T-helper 17 cell (primary cell): ENCODE results near the gene BECN2. TPM values are rescaled to one million over a fixed set of nuclear protein-coding genes. Genes with fewer than 3 reads are reported as not detected.
"Not testable (repeated sequence)": the region's sequence is repeated elsewhere in the genome, so short reads cannot be mapped to it uniquely, and the experiment has no call there.

Experiments
- ATAC-seq: fragments of 150-1000 bp; cut with Tn5 transposase; 2 replicates; pipeline ENCODE4 v1.10.0; 2021; ENCODE audit warnings: mild to moderate bottlenecking, moderate library complexity
- DNase-seq, 3 donors: peaks; one replicate each; pipeline versions ENCODE4 v3.0.0 to v3.0.0-alpha.2; 2020 to 2021
- H3K9me3 ChIP-seq: one replicate; pipeline ENCODE4 v1.7.0; 2013; ENCODE audit warnings: low read length, mild to moderate bottlenecking; ENCODE audit not compliant: control insufficient read depth, poor library complexity, severe bottlenecking
- H3K27ac Mint-ChIP-seq: one replicate; pipeline ENCODE4 v1.8.0; 2022; ENCODE audit warnings: mild to moderate bottlenecking, moderate library complexity, mixed read lengths
- H3K27me3 Mint-ChIP-seq: one replicate; pipeline ENCODE4 v1.8.0; 2022; ENCODE audit warnings: mixed read lengths
- H3K36me3 Mint-ChIP-seq: one replicate; pipeline ENCODE4 v1.8.0; 2022; ENCODE audit warnings: low read depth, mixed read lengths
- H3K4me1 Mint-ChIP-seq: one replicate; pipeline ENCODE4 v1.8.0; 2022; ENCODE audit warnings: mild to moderate bottlenecking, mixed read lengths
- H3K4me3 Mint-ChIP-seq: one replicate; pipeline ENCODE4 v1.8.0; 2022; ENCODE audit warnings: mild to moderate bottlenecking, moderate library complexity, mixed read lengths
- total RNA-seq, 4 donors: library from RNA in 2 of 4; stranded (reverse) in 2 of 4; gene quantifications; one replicate each; pipeline ENCODE4 v1.2.3 and lab custom pipeline; 2022 to 2026

BECN2 gene
- total RNA-seq, 2 donors from 2014 or later, result not detected

- Mint-ChIP-seq H3K36me3 (no peaks in the 10 kb centered on the region), H3K4me3 (no peak overlapping the region), H3K27me3 (peaks cover 6% of the 10 kb centered on the region), H3K4me1 (no peaks in the 10 kb centered on the region), H3K27ac (no peak overlapping the region)
- no peaks in the 10 kb centered on the region for H3K9me3 ChIP-seq
- no peak for ATAC-seq
- DNase-seq, result no peak
Observed at GRCh38 chr1:241947354-241947753, 10.2 kb upstream of the BECN2 start.

GRCh38 chr1:241950390-241950789 lies 7.2 kb upstream of the BECN2 start:
- H3K27ac Mint-ChIP-seq, result no peak overlapping the region
- H3K27me3 Mint-ChIP-seq, result peaks cover 6% of the 10 kb centered on the region
- no peaks in the 10 kb centered on the region for H3K4me1 Mint-ChIP-seq
- no peak for ATAC-seq
- H3K36me3 Mint-ChIP-seq, result no peaks in the 10 kb centered on the region
- H3K9me3 ChIP-seq, result no peaks in the 10 kb centered on the region
- H3K4me3 Mint-ChIP-seq, result no peak overlapping the region
- no peak for DNase-seq

GRCh38 chr1:241962153-241962552 lies 4.6 kb downstream of the BECN2 start:
- Mint-ChIP-seq H3K27me3 (no peaks in the 10 kb centered on the region), H3K4me1 (no peaks in the 10 kb centered on the region), H3K27ac (no peak overlapping the region), H3K4me3 (no peak overlapping the region), H3K36me3 (no peaks in the 10 kb centered on the region)
- no peaks in the 10 kb centered on the region for H3K9me3 ChIP-seq
- DNase-seq (no peak), ATAC-seq (no peak)

GRCh38 chr1:241963722-241964121 lies 6.2 kb downstream of the BECN2 start:
- H3K27me3 Mint-ChIP-seq, result no peaks in the 10 kb centered on the region
- no peaks in the 10 kb centered on the region for H3K4me1 Mint-ChIP-seq
- ATAC-seq, result no peak
- H3K27ac Mint-ChIP-seq, result no peak overlapping the region
- DNase-seq, result no peak
- H3K36me3 Mint-ChIP-seq, result no peaks in the 10 kb centered on the region
- no peaks in the 10 kb centered on the region for H3K9me3 ChIP-seq
- H3K4me3 Mint-ChIP-seq, result no peak overlapping the region

- H3K4me3 Mint-ChIP-seq, result no peak overlapping the region
- DNase-seq (no peak), ATAC-seq (no peak)
- no peaks in the 10 kb centered on the region for H3K27me3 Mint-ChIP-seq
- H3K4me1 Mint-ChIP-seq, result no peaks in the 10 kb centered on the region
- no peak overlapping the region for H3K27ac Mint-ChIP-seq
- no peaks in the 10 kb centered on the region for H3K9me3 ChIP-seq
- no peaks in the 10 kb centered on the region for H3K36me3 Mint-ChIP-seq
Observed at GRCh38 chr1:241964550-241965282, 7.1 kb downstream of the BECN2 start.

GRCh38 chr1:241968611-241969010 lies 11.0 kb downstream of the BECN2 start:
- no peak overlapping the region for H3K4me3 Mint-ChIP-seq
- no peaks in the 10 kb centered on the region for H3K9me3 ChIP-seq
- no peaks in the 10 kb centered on the region for H3K36me3 Mint-ChIP-seq
- peaks cover 7% of the 10 kb centered on the region for H3K27me3 Mint-ChIP-seq
- no peak overlapping the region for H3K27ac Mint-ChIP-seq
- DNase-seq (no peak), ATAC-seq (no peak)
- H3K4me1 Mint-ChIP-seq, result no peaks in the 10 kb centered on the region

GRCh38 chr1:241972703-241973369 lies 15.3 kb downstream of the BECN2 start:
- DNase-seq (no peak), ATAC-seq (no peak)
- Mint-ChIP-seq H3K27me3 (peaks cover 14% of the 10 kb centered on the region), H3K4me1 (no peaks in the 10 kb centered on the region), H3K4me3 (no peak overlapping the region), H3K27ac (no peak overlapping the region), H3K36me3 (no peaks in the 10 kb centered on the region)
- H3K9me3 ChIP-seq, result no peaks in the 10 kb centered on the region

- no peak for DNase-seq
- H3K27me3 Mint-ChIP-seq, result peaks cover 18% of the 10 kb centered on the region
- H3K4me1 Mint-ChIP-seq, result no peaks in the 10 kb centered on the region
- H3K27ac Mint-ChIP-seq, result no peak overlapping the region
- H3K36me3 Mint-ChIP-seq, result no peaks in the 10 kb centered on the region
- no peaks in the 10 kb centered on the region for H3K9me3 ChIP-seq
- ATAC-seq, result no peak
- no peak overlapping the region for H3K4me3 Mint-ChIP-seq
Observed at GRCh38 chr1:241976229-241976628, 18.7 kb downstream of the BECN2 start.

- no peak for DNase-seq
- H3K36me3 Mint-ChIP-seq, result no peaks in the 10 kb centered on the region
- no peaks in the 10 kb centered on the region for H3K4me1 Mint-ChIP-seq
- H3K4me3 Mint-ChIP-seq, result no peak overlapping the region
- H3K9me3 ChIP-seq, result no peaks in the 10 kb centered on the region
- no peak for ATAC-seq
- H3K27me3 Mint-ChIP-seq, result peaks cover 10% of the 10 kb centered on the region
- no peak overlapping the region for H3K27ac Mint-ChIP-seq
Observed at GRCh38 chr1:241979071-241979470, 21.5 kb downstream of the BECN2 start.

GRCh38 chr1:241979926-241980325 lies 22.4 kb downstream of the BECN2 start:
- DNase-seq, result no peak
- H3K27ac Mint-ChIP-seq, result no peak overlapping the region
- peaks cover 4% of the 10 kb centered on the region for H3K27me3 Mint-ChIP-seq
- no peak overlapping the region for H3K4me3 Mint-ChIP-seq
- H3K9me3 ChIP-seq, result no peaks in the 10 kb centered on the region
- no peak for ATAC-seq
- H3K36me3 Mint-ChIP-seq, result no peaks in the 10 kb centered on the region
- no peaks in the 10 kb centered on the region for H3K4me1 Mint-ChIP-seq

- no peaks in the 10 kb centered on the region for H3K9me3 ChIP-seq
- ATAC-seq, result no peak
- H3K27ac Mint-ChIP-seq, result no peak overlapping the region
- H3K27me3 Mint-ChIP-seq, result no peaks in the 10 kb centered on the region
- H3K4me3 Mint-ChIP-seq, result no peak overlapping the region
- no peak for DNase-seq
- H3K36me3 Mint-ChIP-seq, result no peaks in the 10 kb centered on the region
- no peaks in the 10 kb centered on the region for H3K4me1 Mint-ChIP-seq
Observed at GRCh38 chr1:241985787-241986186, 28.2 kb downstream of the BECN2 start.

GRCh38 chr1:241988389-241988930 lies 30.9 kb downstream of the BECN2 start:
- H3K36me3 Mint-ChIP-seq, DNase-seq, H3K9me3 ChIP-seq, H3K4me3 Mint-ChIP-seq, ATAC-seq, H3K4me1 Mint-ChIP-seq, H3K27ac Mint-ChIP-seq: not testable (repeated sequence)
- peaks cover 16% of the 10 kb centered on the region for H3K27me3 Mint-ChIP-seq

- Mint-ChIP-seq H3K36me3 (peaks cover 3% of the 10 kb centered on the region), H3K4me1 (peaks cover 2% of the 10 kb centered on the region), H3K27ac (no peak overlapping the region), H3K4me3 (no peak overlapping the region), H3K27me3 (peaks cover 16% of the 10 kb centered on the region)
- DNase-seq, result no peak
- ATAC-seq, result no peak
- H3K9me3 ChIP-seq, result no peaks in the 10 kb centered on the region
Observed at GRCh38 chr1:241990040-241990439, 32.5 kb downstream of the BECN2 start.

- Mint-ChIP-seq H3K27ac (no peak overlapping the region), H3K36me3 (peaks cover 3% of the 10 kb centered on the region), H3K4me3 (no peak overlapping the region), H3K27me3 (peaks cover 16% of the 10 kb centered on the region), H3K4me1 (peaks cover 2% of the 10 kb centered on the region)
- ATAC-seq (no peak), DNase-seq (no peak)
- H3K9me3 ChIP-seq, result no peaks in the 10 kb centered on the region
Observed at GRCh38 chr1:241992734-241993133, 35.2 kb downstream of the BECN2 start.
